ENCODE results near the gene MYH8.

The MYH8 gene

DNA sequence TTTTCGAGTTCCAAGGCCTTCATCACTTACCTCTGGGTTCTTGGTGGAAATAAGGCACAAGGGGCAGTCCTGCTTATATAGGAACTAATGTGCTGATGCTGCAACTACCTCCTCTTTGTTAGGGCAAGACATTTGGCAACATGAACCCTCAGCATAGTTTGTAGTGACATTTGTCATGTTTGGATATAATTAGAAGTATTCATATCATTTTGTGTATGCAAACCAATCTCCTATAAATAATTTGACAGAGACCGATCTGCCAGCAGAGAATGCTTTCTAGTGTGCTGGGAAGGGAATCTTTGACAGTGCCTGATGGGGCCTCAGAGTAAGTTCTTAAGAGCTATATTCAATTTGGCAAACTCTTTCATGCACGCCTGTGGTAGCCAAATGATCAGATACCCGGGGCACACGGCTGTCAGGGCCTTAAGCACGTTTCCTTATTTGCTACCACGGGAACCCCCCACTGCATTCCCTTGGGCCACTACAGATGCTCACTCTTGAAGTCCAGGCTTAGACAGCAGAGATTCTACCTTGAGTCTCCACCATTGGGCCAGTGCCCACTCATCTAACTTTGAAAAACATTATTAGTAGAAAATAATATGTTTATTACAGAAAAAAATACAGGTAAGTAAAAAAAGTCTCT lies at the start of gene MYH8:
Gene MYH8, minus strand, starts transcription at position 51 of the 643 bp plus-strand sequence. CDS start 1,723 bp downstream, outside the sequence.
- no peak for FAIRE-seq
- DNase-seq (ENCODE audit: insufficient read length, low spot score) = no peak
- TF ChIP-seq POLR2A (IDR thresholded peaks at IDR 0.05; ENCODE audit: low read depth, low read length) = no peak

DNA sequence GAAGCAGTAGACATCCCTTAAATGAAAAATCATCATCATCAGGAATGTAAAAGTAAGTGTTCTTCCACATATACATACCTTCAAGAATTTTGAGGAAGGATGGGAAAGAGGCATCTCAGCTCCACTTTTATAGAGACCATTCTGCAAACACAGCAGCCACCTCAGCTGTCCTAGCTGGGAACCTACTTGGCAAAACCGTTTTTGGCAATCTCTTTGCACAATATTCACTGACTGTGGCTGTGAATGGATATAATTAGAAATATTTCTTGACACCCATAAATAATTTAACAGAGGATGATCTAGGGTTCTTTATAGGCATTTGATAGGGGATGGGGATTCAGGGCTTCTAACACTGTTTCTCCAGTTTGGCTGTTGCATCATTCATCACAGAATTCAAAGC lies 47.7 kb upstream of the MYH8 start, which contains the start of gene MYH4:
Gene MYH4, minus strand, starts transcription at position 101 of the 400 bp plus-strand sequence. CDS start 2,814 bp downstream, outside the sequence.
- FAIRE-seq (no peak), DNase-seq (ENCODE audit: insufficient read length, low spot score) (no peak)
- no peak for TF ChIP-seq POLR2A (IDR thresholded peaks at IDR 0.05; ENCODE audit: low read depth, low read length)

- TF ChIP-seq POLR2A (IDR thresholded peaks at IDR 0.05; ENCODE audit: low read depth, low read length) = no peak
- FAIRE-seq (no peak), DNase-seq (ENCODE audit: insufficient read length, low spot score) (no peak)
Observed at GRCh38 chr17:10463402-10463801, 41.7 kb upstream of the MYH8 start.

DNA sequence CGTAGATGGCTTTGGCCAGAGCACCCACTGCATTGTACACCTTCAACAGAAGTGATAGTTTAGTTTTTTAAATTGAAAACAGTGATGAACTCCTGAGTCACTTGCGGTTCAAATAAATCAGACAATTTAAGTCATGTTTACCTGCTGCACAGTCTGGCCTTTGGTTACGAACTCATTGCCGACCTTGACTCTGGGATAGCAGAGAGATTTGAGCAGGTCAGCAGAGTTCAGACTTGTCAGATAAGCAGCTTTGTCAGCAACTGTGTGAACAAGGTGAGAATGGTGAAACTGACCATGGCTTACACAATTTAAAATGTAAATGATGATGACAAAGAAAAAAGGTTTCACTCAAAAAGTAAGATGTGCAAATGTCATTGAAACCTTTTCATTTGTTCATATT lies 38.3 kb upstream of the MYH8 start:
- TF ChIP-seq POLR2A (IDR thresholded peaks at IDR 0.05; ENCODE audit: low read depth, low read length) = no peak
- DNase-seq (ENCODE audit: insufficient read length, low spot score) = no peak
- no peak for FAIRE-seq

DNA sequence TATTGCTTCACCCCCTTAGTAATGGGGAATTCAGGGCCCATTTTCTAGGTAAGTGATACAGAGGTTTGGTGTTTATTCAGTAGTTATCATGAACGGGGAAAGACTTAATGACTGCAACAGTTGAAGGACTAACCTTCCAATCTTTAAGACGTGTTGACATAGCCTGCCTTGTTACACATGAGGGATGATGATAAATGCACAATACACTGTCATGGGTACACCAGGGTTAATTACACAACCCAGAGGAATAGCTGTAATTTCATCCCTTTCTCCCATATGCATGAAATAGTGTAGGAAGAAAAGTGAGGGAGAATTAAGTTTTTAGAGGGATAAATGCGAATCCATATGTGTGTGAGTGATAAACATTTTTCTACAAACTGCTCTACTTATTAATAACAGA lies 37.0 kb upstream of the MYH8 start:
- FAIRE-seq (no peak), DNase-seq (ENCODE audit: insufficient read length, low spot score) (no peak)
- no peak for TF ChIP-seq POLR2A (IDR thresholded peaks at IDR 0.05; ENCODE audit: low read depth, low read length)

GRCh38 chr17:10457952-10458351 lies 36.2 kb upstream of the MYH8 start:
- no peak for TF ChIP-seq POLR2A (IDR thresholded peaks at IDR 0.05; ENCODE audit: low read depth, low read length)
- no peak for DNase-seq (ENCODE audit: insufficient read length, low spot score)
- no peak for FAIRE-seq

- FAIRE-seq = no peak
- no peak for TF ChIP-seq POLR2A (IDR thresholded peaks at IDR 0.05; ENCODE audit: low read depth, low read length)
- DNase-seq (ENCODE audit: insufficient read length, low spot score) = no peak
Observed at GRCh38 chr17:10447026-10447931, 25.5 kb upstream of the MYH8 start.

DNA sequence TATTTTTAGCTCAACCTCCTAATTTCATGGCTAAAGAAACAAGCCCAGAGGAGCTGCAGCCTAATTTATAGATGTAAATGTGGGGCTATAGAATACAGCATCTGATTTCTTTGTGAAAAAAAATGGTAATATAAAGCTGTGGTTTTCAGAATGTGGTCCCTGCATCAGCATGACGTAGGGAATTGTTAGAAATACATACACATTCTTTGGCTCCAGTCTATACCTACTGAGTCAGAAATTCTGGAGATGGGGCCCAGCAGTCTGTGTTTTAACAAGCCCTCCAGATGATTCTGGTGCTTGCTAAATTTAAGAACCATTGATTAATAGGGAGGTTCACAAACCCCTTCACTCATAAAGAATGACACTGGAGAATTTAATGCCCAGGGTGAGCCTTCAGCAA lies 18.1 kb upstream of the MYH8 start:
- DNase-seq (ENCODE audit: insufficient read length, low spot score) = no peak
- FAIRE-seq = no peak
- no peak for TF ChIP-seq POLR2A (IDR thresholded peaks at IDR 0.05; ENCODE audit: low read depth, low read length)

DNA sequence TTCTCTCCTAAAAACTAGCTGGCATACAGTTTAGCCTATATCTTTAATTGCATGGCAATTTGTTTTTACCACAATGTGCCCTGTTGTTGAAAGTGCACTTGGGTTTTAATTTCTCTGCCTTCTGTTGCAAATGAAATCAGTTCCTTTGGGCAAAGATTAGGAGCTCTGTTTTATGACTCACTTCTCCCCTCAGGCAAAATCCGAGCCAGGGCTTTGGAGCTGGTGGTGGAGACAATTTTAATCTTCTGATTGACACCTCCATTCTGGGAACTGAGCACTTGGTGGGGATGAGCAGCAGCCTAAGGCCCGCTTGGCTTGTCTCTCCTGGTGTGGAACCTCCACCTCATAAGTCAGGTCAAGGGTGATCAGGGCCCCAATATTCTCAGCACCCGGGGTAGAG lies 13.3 kb upstream of the MYH8 start:
- FAIRE-seq (no peak), DNase-seq (ENCODE audit: insufficient read length, low spot score) (no peak)
- TF ChIP-seq POLR2A (IDR thresholded peaks at IDR 0.05; ENCODE audit: low read depth, low read length) = no peak

DNA sequence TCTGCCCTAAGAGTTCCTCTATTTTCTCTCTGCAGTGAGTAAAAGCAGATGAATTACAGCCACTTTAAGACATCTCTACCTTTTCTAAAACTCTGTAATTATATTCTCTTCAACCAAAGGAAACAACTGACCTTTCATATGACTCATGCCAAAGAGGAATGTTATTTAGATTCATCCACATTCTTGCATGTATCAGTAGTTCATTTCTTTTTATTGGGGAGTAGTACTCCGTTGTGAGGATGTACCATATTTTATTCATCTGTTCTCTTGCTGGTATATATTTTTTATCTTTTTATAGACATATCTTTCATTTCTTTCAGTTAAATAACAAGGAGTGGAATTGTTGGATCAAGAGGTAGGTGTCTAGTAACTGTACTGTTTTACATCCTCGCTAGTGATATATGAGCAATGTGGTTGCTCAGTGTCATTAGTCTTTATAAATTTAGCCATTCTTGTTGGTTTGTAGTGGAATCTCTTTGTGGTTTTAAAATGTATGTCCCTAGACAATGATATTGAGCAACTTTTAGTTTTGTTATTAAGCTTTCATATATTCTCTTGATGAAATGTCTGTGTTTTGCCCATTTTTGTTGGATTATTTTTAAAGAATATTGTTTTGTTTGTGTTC lies 7.8 kb upstream of the MYH8 start:
- TF ChIP-seq POLR2A (IDR thresholded peaks at IDR 0.05; ENCODE audit: low read depth, low read length) = no peak
- DNase-seq (ENCODE audit: insufficient read length, low spot score) (no peak), FAIRE-seq (no peak)

DNA sequence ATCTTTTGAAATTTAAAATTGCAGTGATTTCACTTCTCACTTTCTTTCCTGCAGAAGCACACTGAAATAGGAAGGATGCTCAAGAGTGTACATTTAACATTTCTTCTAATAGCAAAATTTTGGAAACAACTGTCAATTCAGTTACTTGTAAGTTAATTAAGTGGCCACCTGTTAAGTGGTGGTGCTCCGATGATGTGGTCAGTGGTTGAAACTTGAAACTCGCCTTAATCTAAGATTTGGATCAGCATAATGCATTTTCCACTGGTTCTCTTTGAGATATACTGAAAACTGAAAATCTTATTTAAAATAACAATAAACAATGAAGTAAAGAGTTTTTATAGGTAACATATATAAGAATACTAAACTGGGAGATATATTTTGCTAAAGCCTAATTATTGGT lies 7.0 kb upstream of the MYH8 start:
- no peak for FAIRE-seq
- DNase-seq (ENCODE audit: insufficient read length, low spot score) = no peak

DNA sequence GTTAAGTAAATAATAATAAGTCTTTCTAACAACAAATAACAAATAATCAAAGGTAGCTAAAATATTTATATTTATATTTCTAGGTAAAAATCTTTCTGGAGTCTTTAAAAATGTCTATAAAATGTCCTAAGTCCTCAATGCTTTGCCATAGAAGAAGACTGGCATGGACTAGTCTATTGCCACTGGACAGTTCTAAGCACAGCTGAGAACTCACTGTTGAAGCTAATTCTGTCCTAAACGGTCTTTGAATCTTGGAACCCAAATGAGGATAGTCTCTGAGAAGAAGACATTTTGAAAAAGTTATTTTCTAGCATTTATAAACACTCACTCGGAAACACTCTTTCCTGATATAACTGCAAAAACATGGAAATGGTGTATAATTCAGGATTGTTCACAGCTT lies 539 bp downstream of the MYH8 start:
- no peak for FAIRE-seq
- TF ChIP-seq POLR2A (IDR thresholded peaks at IDR 0.05; ENCODE audit: low read depth, low read length) = no peak
- DNase-seq (ENCODE audit: insufficient read length, low spot score) = no peak

More for the DNA sequence above, 7.0 kb upstream of the MYH8 start:
- no peak for TF ChIP-seq POLR2A (IDR thresholded peaks at IDR 0.05; ENCODE audit: low read depth, low read length)

GRCh38 chr17:10420811-10421210 lies 939 bp downstream of the MYH8 start:
- TF ChIP-seq POLR2A (IDR thresholded peaks at IDR 0.05; ENCODE audit: low read depth, low read length) = no peak
- FAIRE-seq (no peak), DNase-seq (ENCODE audit: insufficient read length, low spot score) (no peak)

GRCh38 chr17:10417431-10417830 lies 4.3 kb downstream of the MYH8 start:
- no peak for TF ChIP-seq POLR2A (IDR thresholded peaks at IDR 0.05; ENCODE audit: low read depth, low read length)
- FAIRE-seq = no peak
- no peak for DNase-seq (ENCODE audit: insufficient read length, low spot score)
